ENCODE measurements around the gene ACER3.

DNA sequence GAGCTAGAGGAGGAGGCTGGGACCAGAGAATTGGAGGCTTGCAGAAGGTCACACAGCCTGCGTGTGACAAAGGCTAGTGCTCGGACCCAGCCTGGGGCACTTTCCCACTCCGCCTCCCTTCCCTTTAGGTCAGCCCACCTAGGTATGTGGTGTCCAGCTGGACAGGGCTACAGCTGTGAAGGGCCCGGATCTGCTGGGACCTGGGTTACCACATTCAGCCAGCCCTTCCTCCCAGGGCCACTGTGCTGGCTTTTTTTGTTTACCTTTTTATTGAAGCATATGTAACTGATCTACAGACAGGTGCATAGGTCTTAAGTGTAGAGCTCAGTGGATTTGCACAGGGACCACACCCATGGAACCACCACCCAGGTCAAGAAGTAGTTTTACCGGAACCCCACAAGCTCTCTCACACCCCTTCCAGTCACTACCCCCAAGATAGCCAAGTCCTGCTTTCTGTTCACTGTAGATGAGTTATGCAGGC, 214.7 kb downstream of the ACER3 start:
- TF ChIP-seq EZH2 (IDR thresholded peaks at IDR 0.05; ENCODE audit: insufficient read depth, low read length), result no peak
- TF ChIP-seq, protein P1, sequence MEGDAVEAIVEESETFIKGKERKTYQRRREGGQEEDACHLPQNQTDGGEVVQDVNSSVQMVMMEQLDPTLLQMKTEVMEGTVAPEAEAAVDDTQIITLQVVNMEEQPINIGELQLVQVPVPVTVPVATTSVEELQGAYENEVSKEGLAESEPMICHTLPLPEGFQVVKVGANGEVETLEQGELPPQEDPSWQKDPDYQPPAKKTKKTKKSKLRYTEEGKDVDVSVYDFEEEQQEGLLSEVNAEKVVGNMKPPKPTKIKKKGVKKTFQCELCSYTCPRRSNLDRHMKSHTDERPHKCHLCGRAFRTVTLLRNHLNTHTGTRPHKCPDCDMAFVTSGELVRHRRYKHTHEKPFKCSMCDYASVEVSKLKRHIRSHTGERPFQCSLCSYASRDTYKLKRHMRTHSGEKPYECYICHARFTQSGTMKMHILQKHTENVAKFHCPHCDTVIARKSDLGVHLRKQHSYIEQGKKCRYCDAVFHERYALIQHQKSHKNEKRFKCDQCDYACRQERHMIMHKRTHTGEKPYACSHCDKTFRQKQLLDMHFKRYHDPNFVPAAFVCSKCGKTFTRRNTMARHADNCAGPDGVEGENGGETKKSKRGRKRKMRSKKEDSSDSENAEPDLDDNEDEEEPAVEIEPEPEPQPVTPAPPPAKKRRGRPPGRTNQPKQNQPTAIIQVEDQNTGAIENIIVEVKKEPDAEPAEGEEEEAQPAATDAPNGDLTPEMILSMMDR (IDR thresholded peaks at IDR 0.05; ENCODE audit: insufficient read depth, low read depth, low read length), result no peak

Data from astrocyte (in vitro differentiated cells and primary cell).